Coronary artery (tissue), 2 donors: ENCODE measurements around the gene HTT.
"Not testable (repeated sequence)": the region's sequence is repeated elsewhere in the genome, so short reads cannot be mapped to it uniquely, and the experiment has no call there.

ENCODE experiments used
- DNase-seq: peaks from one replicate; pipeline ENCODE4 v3.0.0-alpha.2; 2017; ENCODE audit warnings: low spot score
- H3K27ac ChIP-seq, 2 donors: fragments of 200-600 bp; sonication (generic); one replicate each; pipeline ENCODE4 v1.5.1; 2016 to 2019
- H3K4me3 ChIP-seq: fragments of 200-600 bp; sonication (generic); 2 replicates; pipeline ENCODE4 v1.5.1; 2016; ENCODE audit warnings: mild to moderate bottlenecking, moderate library complexity
- CTCF ChIP-seq: fragments of 200-600 bp; sonication (generic); IDR thresholded peaks from one replicate; pipeline ENCODE4 v1.5.1; 2019; ENCODE audit warnings: antibody characterized with exemption

HTT gene

DNA sequence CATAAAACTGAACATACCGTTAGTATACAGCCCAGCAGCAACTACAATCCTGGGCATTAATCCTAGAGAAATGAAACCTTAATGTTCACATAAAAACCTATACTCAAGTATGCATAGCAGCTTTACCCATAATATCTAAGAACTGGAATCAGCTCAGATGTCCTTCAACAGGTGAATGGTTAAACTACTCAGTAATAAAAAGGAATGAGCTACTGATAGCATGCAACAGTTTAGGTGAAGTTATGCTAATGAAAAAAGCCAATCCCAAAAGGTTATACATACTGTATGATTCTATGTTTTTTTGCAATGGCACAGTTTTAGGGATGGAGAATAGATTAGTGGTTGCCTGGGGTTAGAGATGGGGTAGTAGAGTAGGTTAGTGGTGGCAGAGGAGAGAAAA is 9.3 kb downstream of the HTT start:
- DNase-seq, result no peak
- no peak for TF ChIP-seq CTCF
- H3K27ac ChIP-seq, result no peak overlapping the region
- no peak overlapping the region for H3K4me3 ChIP-seq

- no peak for TF ChIP-seq CTCF
- H3K4me3 ChIP-seq, result no peak overlapping the region
- DNase-seq, result no peak
- H3K27ac ChIP-seq, result no peak overlapping the region
These were observed 11.6 kb downstream of the HTT start for GRCh38 chr4:3085948-3086670.

- DNase-seq, result no peak
- TF ChIP-seq CTCF, result no peak
- Histone ChIP-seq H3K4me3 (no peak overlapping the region), H3K27ac (no peak overlapping the region)
These were observed 12.8 kb downstream of the HTT start for GRCh38 chr4:3087115-3087797.

DNA sequence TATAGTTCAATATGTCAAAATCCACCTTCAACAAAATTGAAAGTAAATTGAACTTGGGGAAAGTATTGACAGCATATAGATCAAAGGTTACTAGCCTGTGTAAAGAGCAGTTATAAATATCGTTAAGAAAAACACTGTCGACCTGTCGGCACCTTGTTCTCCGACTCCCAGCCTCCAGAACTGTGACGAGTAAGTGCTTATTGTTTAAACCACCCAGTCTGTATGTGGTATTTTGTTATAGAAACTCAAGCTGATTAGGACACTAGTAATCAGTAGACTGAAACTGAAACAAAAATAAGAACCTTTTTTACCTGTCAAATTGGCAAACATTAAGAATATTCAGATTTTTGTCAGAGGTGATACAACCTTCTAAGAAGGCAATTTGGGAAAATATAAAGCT is 17.0 kb downstream of the HTT start:
- no peak for TF ChIP-seq CTCF
- DNase-seq, result no peak
- no peak overlapping the region for H3K4me3 ChIP-seq
- no peak overlapping the region for H3K27ac ChIP-seq

DNA sequence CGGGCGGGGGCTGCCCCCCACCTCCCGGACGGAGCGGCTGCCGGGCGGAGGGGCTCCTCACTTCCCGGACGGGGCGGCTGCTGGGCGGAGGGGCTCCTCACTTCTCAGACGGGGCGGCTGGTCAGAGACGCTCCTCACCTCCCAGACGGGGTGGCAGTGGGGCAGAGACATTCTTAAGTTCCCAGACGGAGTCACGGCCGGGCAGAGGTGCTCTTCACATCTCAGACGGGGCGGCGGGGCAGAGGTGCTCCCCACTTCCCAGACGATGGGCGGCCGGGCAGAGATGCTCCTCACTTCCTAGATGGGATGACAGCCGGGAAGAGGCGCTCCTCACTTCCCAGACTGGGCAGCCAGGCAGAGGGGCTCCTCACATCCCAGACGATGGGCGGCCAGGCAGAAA is 20.2 kb downstream of the HTT start:
- H3K4me3 ChIP-seq, DNase-seq, H3K27ac ChIP-seq: not testable (repeated sequence)

- Histone ChIP-seq H3K27ac (no peak overlapping the region), H3K4me3 (no peak overlapping the region)
- DNase-seq, result no peak
- no peak for TF ChIP-seq CTCF
These were observed 21.7 kb downstream of the HTT start for GRCh38 chr4:3096202-3096601.

- Histone ChIP-seq H3K4me3 (no peak overlapping the region), H3K27ac (no peak overlapping the region)
- DNase-seq, result no peak
- no peak for TF ChIP-seq CTCF
These were observed 23.9 kb downstream of the HTT start for GRCh38 chr4:3098346-3098745.
